Spleen (tissue), 11 donors: ENCODE data around the gene SLC66A1. TPM values are rescaled to one million over a fixed set of nuclear protein-coding genes. Genes with fewer than 3 reads are reported as not detected.

Experiments used
- DNase-seq: peaks from one replicate; pipeline ENCODE4 v3.0.0-alpha.2; 2020
- H3K27ac ChIP-seq, 8 donors: fragments of 200-600 bp; sonication (generic) in 7 of 8; 1 replicate in 4 of 8; 2 replicates in 4 of 8; pipeline versions ENCODE4 v1.5.0 to v1.8.0; 2016 to 2021; ENCODE audit warnings: inconsistent platforms in 4 of 8, mild to moderate bottlenecking in 4 of 8, moderate library complexity in 1 of 8
- H3K27me3 ChIP-seq, 7 donors: fragments of 200-600 bp; sonication (generic) in 6 of 7; replicated peaks in 1 of 7; 1 replicate in 4 of 7; 2 replicates in 3 of 7; pipeline versions ENCODE4 v1.5.0 to v1.8.0; 2016 to 2021; ENCODE audit warnings: inconsistent platforms in 3 of 7, mild to moderate bottlenecking in 1 of 7
- H3K36me3 ChIP-seq, 6 donors: fragments of 200-600 bp; sonication (generic) in 5 of 6; 1 replicate in 4 of 6; 2 replicates in 2 of 6; pipeline versions ENCODE4 v1.5.0 to v1.8.0; 2016 to 2021; ENCODE audit warnings: inconsistent platforms in 2 of 6
- H3K4me1 ChIP-seq, 6 donors: fragments of 200-600 bp; sonication (generic) in 5 of 6; 1 replicate in 3 of 6; 2 replicates in 3 of 6; pipeline versions ENCODE4 v1.5.0 to v1.8.0; 2016 to 2021; ENCODE audit warnings: inconsistent platforms in 3 of 6
- H3K4me3 ChIP-seq, 8 donors: fragments of 200-600 bp; sonication (generic) in 7 of 8; 1 replicate in 4 of 8; 2 replicates in 4 of 8; pipeline versions ENCODE4 v1.5.0 to v1.8.0; 2016 to 2021; ENCODE audit warnings: inconsistent platforms in 4 of 8, mild to moderate bottlenecking in 4 of 8, moderate library complexity in 2 of 8
- H3K9me3 ChIP-seq, 8 donors: fragments of 200-600 bp; sonication (generic) in 7 of 8; 1 replicate in 4 of 8; 2 replicates in 4 of 8; pipeline versions ENCODE4 v1.5.0 to v1.8.0; 2016 to 2021; ENCODE audit warnings: inconsistent platforms in 4 of 8
- POLR2A ChIP-seq, 3 donors: fragments of 450-650 bp; IDR thresholded peaks; one replicate each; pipeline ENCODE4 v1.5.1; 2017; ENCODE audit warnings: antibody characterized with exemption in 3 of 3, mild to moderate bottlenecking in 1 of 3
- POLR2AphosphoS5 ChIP-seq, 3 donors: sonication (generic); formaldehyde crosslinking; IDR thresholded peaks; one replicate each; pipeline ENCODE4 v1.5.1; 2017; ENCODE audit warnings: antibody characterized with exemption in 3 of 3
- WGBS, 5 donors: extraction: QIAGEN DNeasy Blood & Tissue Kit in 3 of 5; methylation state at CpG; one replicate each; pipeline versions ENCODE4 v1.1.5 to v1.1.7; 2013 to 2018; 5-methylcytosine and 5-hydroxymethylcytosine counted together
- intact Hi-C: fragments of 100-400 bp; cut with DNase I; formaldehyde crosslinking; loops from one replicate; pipeline ENCODE4 v1.15.0; 2023; ENCODE audit warnings: low total_unique reads
- polyA plus RNA-seq, 3 donors: library from polyadenylated mRNA; stranded (reverse); fragments of 200-250 nt; gene quantifications; one replicate each; pipeline ENCODE4 v1.2.1, GENCODE V29; 2013
- total RNA-seq, 7 donors: library from RNA; depleted of rRNA in 3 of 7; stranded (reverse); fragments of >200 nt in 3 of 7; fragmentation: NEBNext Ultra II Directional in 4 of 7; extraction: Animal tissue kit (Norgen Biotek cat#: 25700) in 4 of 7; gene quantifications; one replicate each; pipeline versions ENCODE4 v1.1.0 to v1.2.1, GENCODE V29; 2016 to 2021
- TF ChIP-seq, protein P1 (sequence below), 11 experiments: fragments of 200-600 bp in 7 of 11; fragments of 450-650 bp in 4 of 11; sonication (generic) in 4 of 11; IDR thresholded peaks in 8 of 11; conservative IDR thresholded peaks in 3 of 11; 1 replicate in 7 of 11; 2 replicates in 4 of 11; pipeline versions ENCODE4 v1.4.0 to v1.8.0; 2016 to 2021; ENCODE audit warnings: antibody characterized with exemption in 11 of 11, inconsistent platforms in 4 of 11, mild to moderate bottlenecking in 1 of 11
- donor health status: healthy with polysubstance abuse.
- donor health status: DM: no; HTN: no; CAD: no; lungs with moderate emphysema.
- donor health status: DM: no; HTN: no; CAD: no.
- donor health status: Bipolar disorder and iron deficiency.
- donor health status: healthy.
- donor health status: DM: no; HTN: no; CAD: no.
- donor health status: DM: yes; HTN: yes; CAD: no.

SLC66A1 gene
- total and polyA plus RNA-seq, 10 donors, result 9.6 to 20.9 (median 13.9) TPM

- H3K36me3 ChIP-seq, result peaks cover 0 to 44% (median 41%) of the 10 kb centered on the region in 6 donors
- H3K4me1 ChIP-seq, result peaks cover 23 to 42% (median 32%) of the 10 kb centered on the region in 6 donors
- no peaks in the 10 kb centered on the region for H3K27me3 ChIP-seq
- TF ChIP-seq POLR2AphosphoS5 (IDR thresholded peaks at IDR 0.05), result no peak
- no peak for TF ChIP-seq POLR2A (IDR thresholded peaks at IDR 0.05)
- TF ChIP-seq, protein P1, sequence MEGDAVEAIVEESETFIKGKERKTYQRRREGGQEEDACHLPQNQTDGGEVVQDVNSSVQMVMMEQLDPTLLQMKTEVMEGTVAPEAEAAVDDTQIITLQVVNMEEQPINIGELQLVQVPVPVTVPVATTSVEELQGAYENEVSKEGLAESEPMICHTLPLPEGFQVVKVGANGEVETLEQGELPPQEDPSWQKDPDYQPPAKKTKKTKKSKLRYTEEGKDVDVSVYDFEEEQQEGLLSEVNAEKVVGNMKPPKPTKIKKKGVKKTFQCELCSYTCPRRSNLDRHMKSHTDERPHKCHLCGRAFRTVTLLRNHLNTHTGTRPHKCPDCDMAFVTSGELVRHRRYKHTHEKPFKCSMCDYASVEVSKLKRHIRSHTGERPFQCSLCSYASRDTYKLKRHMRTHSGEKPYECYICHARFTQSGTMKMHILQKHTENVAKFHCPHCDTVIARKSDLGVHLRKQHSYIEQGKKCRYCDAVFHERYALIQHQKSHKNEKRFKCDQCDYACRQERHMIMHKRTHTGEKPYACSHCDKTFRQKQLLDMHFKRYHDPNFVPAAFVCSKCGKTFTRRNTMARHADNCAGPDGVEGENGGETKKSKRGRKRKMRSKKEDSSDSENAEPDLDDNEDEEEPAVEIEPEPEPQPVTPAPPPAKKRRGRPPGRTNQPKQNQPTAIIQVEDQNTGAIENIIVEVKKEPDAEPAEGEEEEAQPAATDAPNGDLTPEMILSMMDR (IDR thresholded peaks at IDR 0.05 in 8 of 11, conservative IDR thresholded peaks at IDR 0.05 in 3 of 11), result no peak
- WGBS, 5 donors, result 84 to 95% (median 91%) methylated on average over 6 of the region's 6 CpGs
- no peak for DNase-seq
- H3K9me3 ChIP-seq, result no peaks in the 10 kb centered on the region
- H3K27ac ChIP-seq, result no peak overlapping the region
- intact Hi-C loops, result no loop called here
- H3K4me3 ChIP-seq, result no peak overlapping the region
These were observed 2.9 kb upstream of the SLC66A1 start for GRCh38 chr1:19309123-19309813.

- 90 to 97% (median 94%) methylated on average over 7 of the region's 7 CpGs for WGBS, 5 donors
- H3K4me3 ChIP-seq, result no peak overlapping the region
- intact Hi-C loops, result no loop called here
- H3K4me1 ChIP-seq, result peaks cover 31 to 50% (median 40%) of the 10 kb centered on the region in 6 donors
- no peak for DNase-seq
- H3K27me3 ChIP-seq, result no peaks in the 10 kb centered on the region
- H3K27ac ChIP-seq, result no peak overlapping the region
- no peak for TF ChIP-seq POLR2A (IDR thresholded peaks at IDR 0.05)
- TF ChIP-seq, protein P1 (IDR thresholded peaks at IDR 0.05 in 8 of 11, conservative IDR thresholded peaks at IDR 0.05 in 3 of 11), result no peak
- H3K9me3 ChIP-seq, result no peaks in the 10 kb centered on the region
- H3K36me3 ChIP-seq, result peaks cover 0 to 36% (median 34%) of the 10 kb centered on the region in 6 donors
These were observed 2.1 kb upstream of the SLC66A1 start for GRCh38 chr1:19310061-19310460.

- no peaks in the 10 kb centered on the region for H3K9me3 ChIP-seq
- no peaks in the 10 kb centered on the region for H3K27me3 ChIP-seq
- TF ChIP-seq POLR2A (IDR thresholded peaks at IDR 0.05) (no peak), POLR2AphosphoS5 (IDR thresholded peaks at IDR 0.05) (no peak)
- TF ChIP-seq, protein P1 (IDR thresholded peaks at IDR 0.05 in 8 of 11, conservative IDR thresholded peaks at IDR 0.05 in 3 of 11), result no peak
- DNase-seq, result peak; percentile 68
- peaks cover 39 to 58% (median 48%) of the 10 kb centered on the region in 6 donors for H3K4me1 ChIP-seq
- intact Hi-C loops, result no loop called here
- peaks cover 0 to 27% (median 25%) of the 10 kb centered on the region in 6 donors for H3K36me3 ChIP-seq
- H3K27ac ChIP-seq, result peak overlapping the region in 1 of 8 donors; percentile 92
- H3K4me3 ChIP-seq, result peak overlapping the region; percentile 80 to 99 (median 86)
- WGBS, 5 donors, result 47 to 59% (median 59%) methylated on average over 13 of the region's 13 CpGs
These were observed 1.2 kb upstream of the SLC66A1 start for GRCh38 chr1:19310720-19311502.

- no peak for TF ChIP-seq POLR2A (IDR thresholded peaks at IDR 0.05)
- TF ChIP-seq POLR2AphosphoS5 (IDR thresholded peaks at IDR 0.05), result no peak
- TF ChIP-seq, protein P1 (IDR thresholded peaks at IDR 0.05 in 8 of 11, conservative IDR thresholded peaks at IDR 0.05 in 3 of 11), result no peak
These were observed 609 bp upstream of the SLC66A1 start for GRCh38 chr1:19311503-19311930.

More at GRCh38 chr1:19311503-19311930, 609 bp upstream of the SLC66A1 start:
- H3K4me1 ChIP-seq, result peaks cover 43 to 64% (median 55%) of the 10 kb centered on the region in 6 donors
- intact Hi-C loops, result no loop called here
- peaks cover 0 to 21% (median 19%) of the 10 kb centered on the region in 6 donors for H3K36me3 ChIP-seq
- peak overlapping the region; percentile 46 to 92 (median 84) for H3K27ac ChIP-seq
- WGBS, 5 donors, result 0 to 3% (median 1%) methylated on average over 15 to 29 of the region's 29 CpGs
- peak overlapping the region; percentile 80 to 99 (median 86) for H3K4me3 ChIP-seq
- DNase-seq, result no peak
- no peaks in the 10 kb centered on the region for H3K27me3 ChIP-seq
- H3K9me3 ChIP-seq, result no peaks in the 10 kb centered on the region
